ENCODE results near the gene PATJ.

The PATJ gene

DNA sequence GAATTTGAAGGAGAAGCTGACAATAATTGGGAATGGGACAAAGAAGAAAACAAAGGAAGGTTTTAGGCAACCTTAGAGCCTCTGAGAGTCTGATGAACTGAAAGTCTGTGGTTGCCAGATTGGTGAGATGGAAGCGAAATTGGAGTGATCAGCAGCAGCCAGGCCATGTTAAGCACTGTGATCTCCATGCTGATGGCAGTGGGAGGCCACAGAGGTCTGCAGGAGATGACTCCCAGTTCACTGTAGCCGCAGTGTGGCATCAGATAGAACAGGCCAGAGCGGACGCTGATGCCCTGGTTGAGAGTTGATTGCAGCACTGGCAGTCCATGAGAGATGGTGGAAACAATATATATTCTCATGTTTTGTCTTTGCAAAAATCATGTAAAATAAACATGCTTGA is 314.9 kb downstream of the PATJ start:
- no peaks in the 10 kb centered on the region for H3K9me3 ChIP-seq (ENCODE audit: control insufficient read depth, insufficient read depth, low read depth, low read length)
- ChIA-PET CTCF (interaction anchor here (1.2 kb wide), 1 partner anchor 33 kb away, joined by 6 read pairs; no protein-coding TSS in a partner anchor), POLR2A (no interaction called here)
- TF ChIP-seq ZEB2 (tag by site-specific recombination; IDR thresholded peaks at IDR 0.05) (no peak), ZNF529 (tag by site-specific recombination; IDR thresholded peaks at IDR 0.05; ENCODE audit: insufficient replicate concordance) (no peak), ZSCAN16 (tag by site-specific recombination; IDR thresholded peaks at IDR 0.05) (no peak), ZNF544 (tag by site-specific recombination; IDR thresholded peaks at IDR 0.05) (no peak), ZNF157 (tag by site-specific recombination; IDR thresholded peaks at IDR 0.05) (no peak), ZNF658 (tag by site-specific recombination; IDR thresholded peaks at IDR 0.05) (no peak), ZNF133 (tag by site-specific recombination; IDR thresholded peaks at IDR 0.05) (no peak), ZNF704 (tag by site-specific recombination; IDR thresholded peaks at IDR 0.05) (no peak), ZNF19 (tag by site-specific recombination; IDR thresholded peaks at IDR 0.05; ENCODE audit: low read depth) (no peak), ZNF175 (tag by site-specific recombination; IDR thresholded peaks at IDR 0.05) (no peak), ZNF596 (tag by site-specific recombination; IDR thresholded peaks at IDR 0.05) (no peak), ZNF785 (tag by site-specific recombination; IDR thresholded peaks at IDR 0.05) (no peak), ZFP3 (tag by site-specific recombination; IDR thresholded peaks at IDR 0.05; ENCODE audit: low read depth) (no peak), ZNF280C (tag by site-specific recombination; IDR thresholded peaks at IDR 0.05) (no peak), ZBTB20 (tag by site-specific recombination; IDR thresholded peaks at IDR 0.05) (no peak)
- TF ChIP-seq, protein P1, sequence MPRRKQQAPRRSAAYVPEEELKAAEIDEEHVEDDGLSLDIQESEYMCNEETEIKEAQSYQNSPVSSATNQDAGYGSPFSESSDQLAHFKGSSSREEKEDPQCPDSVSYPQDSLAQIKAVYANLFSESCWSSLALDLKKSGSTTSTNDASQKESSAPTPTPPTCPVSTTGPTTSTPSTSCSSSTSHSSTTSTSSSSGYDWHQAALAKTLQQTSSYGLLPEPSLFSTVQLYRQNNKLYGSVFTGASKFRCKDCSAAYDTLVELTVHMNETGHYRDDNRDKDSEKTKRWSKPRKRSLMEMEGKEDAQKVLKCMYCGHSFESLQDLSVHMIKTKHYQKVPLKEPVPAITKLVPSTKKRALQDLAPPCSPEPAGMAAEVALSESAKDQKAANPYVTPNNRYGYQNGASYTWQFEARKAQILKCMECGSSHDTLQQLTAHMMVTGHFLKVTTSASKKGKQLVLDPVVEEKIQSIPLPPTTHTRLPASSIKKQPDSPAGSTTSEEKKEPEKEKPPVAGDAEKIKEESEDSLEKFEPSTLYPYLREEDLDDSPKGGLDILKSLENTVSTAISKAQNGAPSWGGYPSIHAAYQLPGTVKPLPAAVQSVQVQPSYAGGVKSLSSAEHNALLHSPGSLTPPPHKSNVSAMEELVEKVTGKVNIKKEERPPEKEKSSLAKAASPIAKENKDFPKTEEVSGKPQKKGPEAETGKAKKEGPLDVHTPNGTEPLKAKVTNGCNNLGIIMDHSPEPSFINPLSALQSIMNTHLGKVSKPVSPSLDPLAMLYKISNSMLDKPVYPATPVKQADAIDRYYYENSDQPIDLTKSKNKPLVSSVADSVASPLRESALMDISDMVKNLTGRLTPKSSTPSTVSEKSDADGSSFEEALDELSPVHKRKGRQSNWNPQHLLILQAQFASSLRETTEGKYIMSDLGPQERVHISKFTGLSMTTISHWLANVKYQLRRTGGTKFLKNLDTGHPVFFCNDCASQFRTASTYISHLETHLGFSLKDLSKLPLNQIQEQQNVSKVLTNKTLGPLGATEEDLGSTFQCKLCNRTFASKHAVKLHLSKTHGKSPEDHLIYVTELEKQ (tag by site-specific recombination; IDR thresholded peaks at IDR 0.05; ENCODE audit: borderline replicate concordance) = no peak
- TF ChIP-seq, protein P2, sequence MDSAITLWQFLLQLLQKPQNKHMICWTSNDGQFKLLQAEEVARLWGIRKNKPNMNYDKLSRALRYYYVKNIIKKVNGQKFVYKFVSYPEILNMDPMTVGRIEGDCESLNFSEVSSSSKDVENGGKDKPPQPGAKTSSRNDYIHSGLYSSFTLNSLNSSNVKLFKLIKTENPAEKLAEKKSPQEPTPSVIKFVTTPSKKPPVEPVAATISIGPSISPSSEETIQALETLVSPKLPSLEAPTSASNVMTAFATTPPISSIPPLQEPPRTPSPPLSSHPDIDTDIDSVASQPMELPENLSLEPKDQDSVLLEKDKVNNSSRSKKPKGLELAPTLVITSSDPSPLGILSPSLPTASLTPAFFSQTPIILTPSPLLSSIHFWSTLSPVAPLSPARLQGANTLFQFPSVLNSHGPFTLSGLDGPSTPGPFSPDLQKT (IDR thresholded peaks at IDR 0.05; ENCODE audit: borderline replicate concordance, low read depth, low read length) = no peak
- H3K4me1 ChIP-seq (ENCODE audit: control insufficient read depth, insufficient read depth, low read length) = no peaks in the 10 kb centered on the region
- H3K36me3 ChIP-seq (ENCODE audit: control insufficient read depth in 2 of 2, insufficient read depth in 1 of 2, low read length in 2 of 2) = no peaks in the 10 kb centered on the region
- no peak overlapping the region for H3K27ac ChIP-seq (ENCODE audit: extremely low read depth, low read depth, low read length)
- no peak overlapping the region for H3K4me3 ChIP-seq (ENCODE audit: low read depth, low read length)

GRCh38 chr1:62057641-62058290 is 315.5 kb downstream of the PATJ start:
- ChIA-PET CTCF (interaction anchor here (0.6 to 1.4 kb wide), 2 partner anchors 25 to 822 kb away, joined by 4 to 7 read pairs; no protein-coding TSS in a partner anchor), POLR2A (no interaction called here)
- Histone ChIP-seq H3K9me3 (ENCODE audit: control insufficient read depth, insufficient read depth, low read depth, low read length) (no peaks in the 10 kb centered on the region), H3K4me3 (ENCODE audit: low read depth, low read length) (no peak overlapping the region), H3K36me3 (ENCODE audit: control insufficient read depth in 2 of 2, insufficient read depth in 1 of 2, low read length in 2 of 2) (no peaks in the 10 kb centered on the region), H3K4me1 (ENCODE audit: control insufficient read depth, insufficient read depth, low read length) (no peaks in the 10 kb centered on the region), H3K27ac (ENCODE audit: extremely low read depth, low read depth, low read length) (no peak overlapping the region)
- no peak for TF ChIP-seq MYNN (tag by site-specific recombination; IDR thresholded peaks at IDR 0.05; ENCODE audit: borderline replicate concordance)
- TF ChIP-seq, protein P3, sequence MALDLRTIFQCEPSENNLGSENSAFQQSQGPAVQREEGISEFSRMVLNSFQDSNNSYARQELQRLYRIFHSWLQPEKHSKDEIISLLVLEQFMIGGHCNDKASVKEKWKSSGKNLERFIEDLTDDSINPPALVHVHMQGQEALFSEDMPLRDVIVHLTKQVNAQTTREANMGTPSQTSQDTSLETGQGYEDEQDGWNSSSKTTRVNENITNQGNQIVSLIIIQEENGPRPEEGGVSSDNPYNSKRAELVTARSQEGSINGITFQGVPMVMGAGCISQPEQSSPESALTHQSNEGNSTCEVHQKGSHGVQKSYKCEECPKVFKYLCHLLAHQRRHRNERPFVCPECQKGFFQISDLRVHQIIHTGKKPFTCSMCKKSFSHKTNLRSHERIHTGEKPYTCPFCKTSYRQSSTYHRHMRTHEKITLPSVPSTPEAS (tag by site-specific recombination; IDR thresholded peaks at IDR 0.05) = no peak
- no peak for TF ChIP-seq ZNF704 (tag by site-specific recombination; IDR thresholded peaks at IDR 0.05)
- no peak for TF ChIP-seq ZNF394 (tag by site-specific recombination; IDR thresholded peaks at IDR 0.05; ENCODE audit: borderline replicate concordance)
- no peak for TF ChIP-seq AEBP2 (tag by site-specific recombination; IDR thresholded peaks at IDR 0.05; ENCODE audit: borderline replicate concordance)
- TF ChIP-seq ZNF623 (tag by site-specific recombination; IDR thresholded peaks at IDR 0.05) = no peak
- TF ChIP-seq ZNF138 (tag by site-specific recombination; IDR thresholded peaks at IDR 0.05; ENCODE audit: borderline replicate concordance) = no peak
